ENCODE measurements around the gene MECR.

GRCh38 chr1:29240986-29241385 lies 10.3 kb upstream of the MECR start:
- TF ChIP-seq POLR2A (IDR thresholded peaks at IDR 0.05; ENCODE audit: low read depth, low read length) (no peak), POLR2AphosphoS5 (IDR thresholded peaks at IDR 0.05; ENCODE audit: low read depth, low read length) (no peak)

Data from GM12892 (cell line).